Trophoblast cell (in vitro differentiated cells and primary cell): Measurements from ENCODE around the gene C9orf85.
A peak's percentile ranks its signal among the peaks of the same experiment; 100 is the strongest.
"Not testable (repeated sequence)": the region's sequence is repeated elsewhere in the genome, so short reads cannot be mapped to it uniquely, and the experiment has no call there.

Experiments
- DNase-seq, 2 donors: peaks; one replicate each; pipeline ENCODE4 v3.0.0-alpha.2; 2016
- H2AFZ ChIP-seq: 2 replicates; pipeline ENCODE4 v1.6.1; 2013; ENCODE audit warnings: low read length, moderate library complexity, mild to moderate bottlenecking; ENCODE audit not compliant: insufficient read depth, poor library complexity
- H2AK5ac ChIP-seq: 2 replicates; pipeline ENCODE4 v1.6.1; 2013; ENCODE audit warnings: mild to moderate bottlenecking, low read length
- H2BK120ac ChIP-seq: 2 replicates; pipeline ENCODE4 v1.6.1; 2013; ENCODE audit warnings: low read length, mild to moderate bottlenecking, moderate library complexity; ENCODE audit not compliant: insufficient read depth, poor library complexity
- H2BK12ac ChIP-seq: 2 replicates; pipeline ENCODE4 v1.6.1; 2013; ENCODE audit warnings: mild to moderate bottlenecking, low read length, moderate library complexity
- H2BK5ac ChIP-seq: 2 replicates; pipeline ENCODE4 v1.6.1; 2013; ENCODE audit warnings: low read length, low read depth, moderate library complexity, mild to moderate bottlenecking; ENCODE audit not compliant: poor library complexity
- H3K14ac ChIP-seq: 2 replicates; pipeline ENCODE4 v1.6.1; 2013; ENCODE audit warnings: mild to moderate bottlenecking, low read length
- H3K18ac ChIP-seq: 2 replicates; pipeline ENCODE4 v1.6.1; 2013; ENCODE audit warnings: mild to moderate bottlenecking, low read length
- H3K23ac ChIP-seq: 2 replicates; pipeline ENCODE4 v1.6.1; 2013; ENCODE audit warnings: low read length
- H3K27ac ChIP-seq: 2 replicates; pipeline ENCODE4 v1.5.1; 2013; ENCODE audit warnings: low read depth, mild to moderate bottlenecking, inconsistent platforms, low read length, moderate library complexity
- H3K27me3 ChIP-seq: 2 replicates; pipeline ENCODE4 v1.6.1; 2013; ENCODE audit warnings: inconsistent platforms, mild to moderate bottlenecking, low read length, moderate library complexity; ENCODE audit not compliant: insufficient read depth
- H3K36me3 ChIP-seq, 2 experiments: 1 replicate in 1 of 2; 2 replicates in 1 of 2; pipeline ENCODE4 v1.6.1; 2013; ENCODE audit warnings: low read length in 2 of 2, mild to moderate bottlenecking in 2 of 2, moderate library complexity in 1 of 2; ENCODE audit not compliant: insufficient read depth in 2 of 2, control insufficient read depth in 1 of 2
- H3K4ac ChIP-seq: 2 replicates; pipeline ENCODE4 v1.6.1; 2013; ENCODE audit warnings: low read depth, mild to moderate bottlenecking, low read length, moderate library complexity
- H3K4me1 ChIP-seq, 2 experiments: 1 replicate in 1 of 2; 2 replicates in 1 of 2; pipeline ENCODE4 v1.6.1; 2013; ENCODE audit warnings: low read length in 2 of 2, mild to moderate bottlenecking in 2 of 2, moderate library complexity in 1 of 2; ENCODE audit not compliant: insufficient read depth in 2 of 2, control insufficient read depth in 1 of 2
- H3K4me2 ChIP-seq: 2 replicates; pipeline ENCODE4 v1.6.1; 2013; ENCODE audit warnings: inconsistent platforms, mild to moderate bottlenecking, low read length, moderate library complexity
- H3K4me3 ChIP-seq: 2 replicates; pipeline ENCODE4 v1.5.1; 2013; ENCODE audit warnings: mild to moderate bottlenecking, low read depth, low read length, inconsistent platforms
- H3K79me1 ChIP-seq: one replicate; pipeline ENCODE4 v1.6.1; 2013; ENCODE audit warnings: low read length
- H3K79me2 ChIP-seq: 2 replicates; pipeline ENCODE4 v1.6.1; 2013; ENCODE audit warnings: low read length, mild to moderate bottlenecking; ENCODE audit not compliant: control insufficient read depth, insufficient read depth, poor library complexity
- H3K9ac ChIP-seq: 2 replicates; pipeline ENCODE4 v1.6.1; 2013; ENCODE audit warnings: mild to moderate bottlenecking, low read length
- H3K9me3 ChIP-seq: 2 replicates; pipeline ENCODE4 v1.6.1; 2013; ENCODE audit warnings: low read depth, mild to moderate bottlenecking, control low read depth, inconsistent platforms, low read length; ENCODE audit not compliant: insufficient read depth
- H4K12ac ChIP-seq: 2 replicates; pipeline ENCODE4 v1.6.1; 2013; ENCODE audit warnings: low read depth, mild to moderate bottlenecking, low read length, moderate library complexity
- H4K8ac ChIP-seq: 2 replicates; pipeline ENCODE4 v1.6.1; 2013; ENCODE audit warnings: low read depth, mild to moderate bottlenecking, low read length, moderate library complexity
- H4K91ac ChIP-seq: one replicate; pipeline ENCODE4 v1.6.1; 2013; ENCODE audit warnings: low read depth, mild to moderate bottlenecking, low read length, moderate library complexity
- WGBS: extraction: QIAGEN DNeasy Blood & Tissue Kit; methylation state at CpG from one replicate; pipeline ENCODE4 v1.1.7; 2013; ENCODE audit warnings: missing lambda C conversion rate; ENCODE audit not compliant: insufficient read length, insufficient coverage; ENCODE audit errors: extremely low coverage; 5-methylcytosine and 5-hydroxymethylcytosine counted together

Gene C9orf85

GRCh38 chr9:71896761-71897160 lies 14.7 kb upstream of the C9orf85 start:
- Histone ChIP-seq H3K9me3 (no peaks in the 10 kb centered on the region), H3K4me1 (no peaks in the 10 kb centered on the region), H2AK5ac (no peak overlapping the region), H3K18ac (no peak overlapping the region), H3K14ac (no peak overlapping the region), H3K36me3 (peaks cover 0 to 2% of the 10 kb centered on the region in 2 experiments), H2BK120ac (no peak overlapping the region), H3K23ac (no peak overlapping the region), H4K12ac (no peak overlapping the region), H3K27me3 (no peaks in the 10 kb centered on the region), H3K4me3 (no peak overlapping the region), H3K27ac (no peak overlapping the region), H4K8ac (no peak overlapping the region), H3K4me2 (no peak overlapping the region), H2BK12ac (no peak overlapping the region), H3K9ac (no peak overlapping the region), H2BK5ac (no peak overlapping the region), H3K79me1 (no peaks in the 10 kb centered on the region), H4K91ac (no peak overlapping the region), H3K79me2 (peaks cover 3% of the 10 kb centered on the region), H2AFZ (no peak overlapping the region), H3K4ac (peak overlapping the region; percentile 75)
- no peak for DNase-seq

- Histone ChIP-seq H3K79me2 (peaks cover 3% of the 10 kb centered on the region), H3K4me3 (no peak overlapping the region), H3K4me1 (no peaks in the 10 kb centered on the region), H3K36me3 (peaks cover 0 to 2% of the 10 kb centered on the region in 2 experiments), H4K12ac (no peak overlapping the region), H2BK5ac (no peak overlapping the region), H2AFZ (no peak overlapping the region), H2AK5ac (no peak overlapping the region), H2BK12ac (no peak overlapping the region), H3K9ac (no peak overlapping the region), H3K23ac (no peak overlapping the region), H3K14ac (no peak overlapping the region), H2BK120ac (no peak overlapping the region), H3K4ac (no peak overlapping the region), H3K18ac (no peak overlapping the region), H3K4me2 (no peak overlapping the region), H4K8ac (no peak overlapping the region), H3K27ac (no peak overlapping the region), H3K9me3 (no peaks in the 10 kb centered on the region), H3K27me3 (no peaks in the 10 kb centered on the region), H4K91ac (no peak overlapping the region), H3K79me1 (no peaks in the 10 kb centered on the region)
- DNase-seq, result no peak
- WGBS, result no CpG with 5 or more reads among the region's 1 CpG
Measured at GRCh38 chr9:71897577-71897976, 13.9 kb upstream of the C9orf85 start.

DNA sequence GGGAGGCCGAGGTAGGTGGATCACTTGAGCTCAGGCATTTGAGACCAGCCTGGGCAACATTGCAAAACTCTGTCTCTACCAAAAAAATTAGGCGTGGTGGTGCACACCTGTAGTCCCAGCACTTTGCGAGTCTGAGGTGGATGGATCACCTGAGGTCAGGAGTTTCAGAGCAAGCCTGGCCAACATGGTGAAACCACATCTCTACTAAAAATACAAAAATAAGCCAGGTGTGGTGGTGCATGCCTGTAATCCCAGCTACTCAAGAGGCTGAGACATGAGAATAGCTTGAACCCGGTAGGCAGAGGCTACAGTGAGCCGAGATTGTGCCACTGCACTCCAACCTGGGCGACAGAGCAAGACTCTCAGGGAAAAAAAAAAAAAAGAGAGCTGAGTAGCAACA lies 12.7 kb upstream of the C9orf85 start:
- not testable (repeated sequence) for H3K14ac ChIP-seq, DNase-seq, H3K79me2 ChIP-seq, H3K9me3 ChIP-seq, H2BK12ac ChIP-seq, H3K79me1 ChIP-seq, H3K18ac ChIP-seq, H3K27me3 ChIP-seq, H2AFZ ChIP-seq, H4K12ac ChIP-seq, H3K4me2 ChIP-seq, H2BK120ac ChIP-seq, H2AK5ac ChIP-seq, H3K23ac ChIP-seq, H4K8ac ChIP-seq, H3K36me3 ChIP-seq, H3K27ac ChIP-seq, H4K91ac ChIP-seq, H2BK5ac ChIP-seq, H3K4me3 ChIP-seq, H3K4me1 ChIP-seq, H3K9ac ChIP-seq
- no CpG with 5 or more reads among the region's 6 CpGs for WGBS
- peak overlapping the region; percentile 15 for H3K4ac ChIP-seq

DNA sequence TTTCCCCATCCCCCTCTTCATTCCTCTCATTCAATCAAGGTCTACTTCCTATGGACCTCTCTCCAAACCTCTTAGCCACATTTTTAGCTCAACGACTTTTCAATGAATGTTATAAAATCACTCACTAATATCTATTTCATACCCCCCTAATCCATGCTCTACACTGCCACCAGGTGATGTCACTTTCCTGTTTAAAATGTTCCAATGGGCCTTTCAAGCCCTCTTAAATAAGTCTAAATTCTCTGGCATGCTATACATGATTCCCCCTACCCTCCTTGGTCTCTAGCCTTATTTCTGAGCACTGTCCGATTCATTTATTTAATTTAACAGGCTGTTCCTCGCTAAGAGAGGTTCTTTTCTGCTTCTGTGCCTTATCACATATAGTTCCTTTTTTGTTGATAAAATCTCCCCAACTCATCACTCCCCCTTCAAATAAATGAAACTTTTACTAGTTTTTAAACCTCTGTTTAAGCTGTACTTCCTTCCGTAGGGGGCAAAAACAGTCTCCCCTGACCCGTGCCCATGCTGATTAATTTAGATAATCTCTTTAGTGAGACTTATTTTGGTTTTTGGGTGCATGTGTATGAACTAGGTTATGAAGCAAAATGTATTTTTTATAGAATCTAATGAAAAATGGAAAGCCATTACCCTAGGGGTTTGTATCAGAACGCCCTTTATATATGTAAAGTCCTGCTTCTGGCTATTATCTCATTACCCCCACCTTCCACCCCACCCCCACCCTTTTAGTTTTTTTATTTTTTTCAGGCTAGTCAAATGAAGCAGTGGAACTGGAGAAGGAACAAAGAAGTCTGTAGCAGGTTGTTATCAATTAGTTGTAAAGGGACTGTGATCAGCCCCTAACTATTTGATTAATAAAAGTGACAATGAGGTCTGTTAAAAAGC lies 9.5 kb upstream of the C9orf85 start:
- Histone ChIP-seq H3K27me3 (no peaks in the 10 kb centered on the region), H4K91ac (no peak overlapping the region), H3K36me3 (peaks cover 3 to 6% of the 10 kb centered on the region in 2 experiments), H3K4me2 (no peak overlapping the region), H2AK5ac (no peak overlapping the region), H3K9me3 (no peaks in the 10 kb centered on the region), H2BK5ac (no peak overlapping the region), H3K4me3 (no peak overlapping the region), H3K23ac (no peak overlapping the region), H2BK12ac (no peak overlapping the region), H3K79me1 (no peaks in the 10 kb centered on the region), H2BK120ac (no peak overlapping the region), H3K9ac (no peak overlapping the region), H3K27ac (no peak overlapping the region), H4K12ac (no peak overlapping the region), H3K79me2 (peaks cover 8% of the 10 kb centered on the region), H2AFZ (no peak overlapping the region), H3K4me1 (no peaks in the 10 kb centered on the region), H3K14ac (no peak overlapping the region), H4K8ac (no peak overlapping the region), H3K4ac (peak overlapping the region; percentile 86), H3K18ac (no peak overlapping the region)
- no peak for DNase-seq
- 91% methylated on average over 1 of the region's 6 CpGs for WGBS
